Measurements from ENCODE around the gene CIDEA.

DNA sequence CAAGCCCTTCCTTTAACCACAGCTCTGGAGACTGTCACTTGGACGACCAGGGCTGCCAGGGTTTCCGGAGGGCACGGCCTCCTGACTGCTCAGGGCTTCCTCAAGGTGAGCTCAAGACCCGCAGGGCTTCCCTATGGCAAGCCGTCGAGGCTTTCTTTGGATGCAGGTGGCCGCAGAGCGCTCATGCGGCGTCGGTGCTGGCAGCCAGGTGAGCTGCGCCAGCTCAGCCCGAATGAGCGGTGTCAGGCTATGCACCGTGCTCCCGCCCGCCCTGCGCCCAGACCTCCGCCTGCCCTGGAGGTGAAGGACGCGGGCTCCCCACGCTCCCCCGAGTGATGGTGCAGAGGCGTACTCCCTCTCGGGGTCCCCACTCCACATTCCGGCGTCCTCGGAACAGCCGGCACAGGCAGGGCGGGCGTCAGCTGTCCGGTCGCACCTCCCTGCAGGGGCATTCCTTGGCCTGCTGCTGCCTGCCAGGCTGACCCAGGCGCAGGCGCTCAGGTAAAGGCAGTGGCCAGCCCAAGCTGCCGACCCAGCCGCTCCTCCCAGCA, 33.0 kb downstream of the CIDEA start:
- no peak for TF ChIP-seq NFIC (IDR thresholded peaks at IDR 0.05)
- TF ChIP-seq TCF12 (IDR thresholded peaks at IDR 0.05; ENCODE audit: low read depth), result no peak
